GM12874 (cell line): ENCODE measurements around the gene ADCY9.

Experiments used
- TF ChIP-seq, protein P1 (sequence below): IDR thresholded peaks from 2 replicates; pipeline ENCODE4 v1.5.1; 2011; ENCODE audit warnings: low read depth, mild to moderate bottlenecking, control low read depth, low read length, moderate library complexity; ENCODE audit not compliant: insufficient read depth

ADCY9 gene

DNA sequence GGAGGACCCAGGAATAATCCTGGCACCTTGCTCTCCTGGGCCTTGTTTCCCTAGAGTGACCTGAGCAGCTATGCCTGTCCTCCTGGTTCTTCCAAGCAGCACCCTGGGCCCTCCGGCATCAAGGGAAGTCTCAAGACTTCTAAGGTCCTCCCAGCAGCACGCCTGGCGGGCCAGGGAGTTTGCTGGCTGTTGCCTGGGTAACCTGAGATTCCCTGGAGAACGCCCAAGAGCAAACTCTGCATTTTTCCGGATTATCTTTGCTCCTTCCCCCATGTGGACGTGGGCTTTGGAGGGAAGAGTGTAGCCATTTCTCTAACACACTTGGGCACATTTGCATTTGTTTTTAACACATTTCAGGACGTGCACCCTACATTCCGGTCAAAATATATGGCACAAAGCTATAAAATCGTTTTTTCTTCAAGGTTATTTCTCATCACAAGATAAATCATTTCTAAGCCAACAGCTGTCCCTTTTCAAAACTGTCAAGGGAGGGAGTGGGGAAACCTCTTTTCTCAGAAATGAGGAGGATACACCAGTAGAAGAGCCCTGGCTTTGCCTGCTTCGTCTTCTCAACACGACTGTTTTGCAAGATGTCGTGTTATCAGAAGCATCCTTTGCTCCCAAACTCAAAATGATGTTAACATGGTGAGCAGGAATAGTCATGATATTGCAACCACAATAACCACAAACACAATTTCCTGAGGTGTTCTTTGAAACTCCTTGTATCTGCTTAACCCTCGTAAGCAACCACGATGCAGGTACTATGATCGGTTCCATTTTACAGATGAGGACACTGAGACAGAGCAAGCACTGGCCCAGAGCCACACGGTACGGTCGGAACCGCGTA lies 116.5 kb downstream of the ADCY9 start:
- TF ChIP-seq, protein P1, sequence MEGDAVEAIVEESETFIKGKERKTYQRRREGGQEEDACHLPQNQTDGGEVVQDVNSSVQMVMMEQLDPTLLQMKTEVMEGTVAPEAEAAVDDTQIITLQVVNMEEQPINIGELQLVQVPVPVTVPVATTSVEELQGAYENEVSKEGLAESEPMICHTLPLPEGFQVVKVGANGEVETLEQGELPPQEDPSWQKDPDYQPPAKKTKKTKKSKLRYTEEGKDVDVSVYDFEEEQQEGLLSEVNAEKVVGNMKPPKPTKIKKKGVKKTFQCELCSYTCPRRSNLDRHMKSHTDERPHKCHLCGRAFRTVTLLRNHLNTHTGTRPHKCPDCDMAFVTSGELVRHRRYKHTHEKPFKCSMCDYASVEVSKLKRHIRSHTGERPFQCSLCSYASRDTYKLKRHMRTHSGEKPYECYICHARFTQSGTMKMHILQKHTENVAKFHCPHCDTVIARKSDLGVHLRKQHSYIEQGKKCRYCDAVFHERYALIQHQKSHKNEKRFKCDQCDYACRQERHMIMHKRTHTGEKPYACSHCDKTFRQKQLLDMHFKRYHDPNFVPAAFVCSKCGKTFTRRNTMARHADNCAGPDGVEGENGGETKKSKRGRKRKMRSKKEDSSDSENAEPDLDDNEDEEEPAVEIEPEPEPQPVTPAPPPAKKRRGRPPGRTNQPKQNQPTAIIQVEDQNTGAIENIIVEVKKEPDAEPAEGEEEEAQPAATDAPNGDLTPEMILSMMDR, result no peak

DNA sequence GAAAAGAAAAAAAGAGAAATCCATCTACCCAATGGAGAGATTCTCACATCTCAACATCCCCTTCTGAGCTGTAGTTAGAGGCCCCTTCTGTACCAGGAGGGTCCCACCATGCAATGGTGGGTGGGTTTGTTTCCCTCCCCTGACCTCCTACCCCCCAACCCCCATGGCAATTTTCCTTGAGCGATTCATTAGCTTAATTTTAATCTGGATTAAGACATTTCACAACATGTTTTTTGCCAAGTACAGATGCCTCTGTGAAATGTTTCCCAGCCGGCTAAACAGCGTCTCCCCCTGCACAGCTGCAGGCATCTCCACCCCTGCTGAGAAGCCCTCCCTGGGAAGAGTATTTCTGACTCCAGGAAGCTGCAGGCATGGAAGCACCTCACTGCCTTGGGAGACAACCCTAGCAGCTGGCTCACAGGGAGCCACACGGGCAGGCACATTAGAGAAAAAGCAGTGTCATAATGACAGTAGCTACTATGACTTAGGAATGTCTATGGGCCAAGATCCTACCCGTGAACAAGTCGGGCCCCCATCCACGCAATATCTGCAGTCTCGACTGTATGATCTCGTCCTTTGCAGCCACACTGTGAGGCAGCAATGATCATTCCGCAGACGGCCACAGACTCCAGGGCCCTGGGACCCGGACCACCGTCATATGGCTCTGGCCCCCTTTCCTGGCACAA lies 117.3 kb downstream of the ADCY9 start:
- TF ChIP-seq, protein P1, result no peak

DNA sequence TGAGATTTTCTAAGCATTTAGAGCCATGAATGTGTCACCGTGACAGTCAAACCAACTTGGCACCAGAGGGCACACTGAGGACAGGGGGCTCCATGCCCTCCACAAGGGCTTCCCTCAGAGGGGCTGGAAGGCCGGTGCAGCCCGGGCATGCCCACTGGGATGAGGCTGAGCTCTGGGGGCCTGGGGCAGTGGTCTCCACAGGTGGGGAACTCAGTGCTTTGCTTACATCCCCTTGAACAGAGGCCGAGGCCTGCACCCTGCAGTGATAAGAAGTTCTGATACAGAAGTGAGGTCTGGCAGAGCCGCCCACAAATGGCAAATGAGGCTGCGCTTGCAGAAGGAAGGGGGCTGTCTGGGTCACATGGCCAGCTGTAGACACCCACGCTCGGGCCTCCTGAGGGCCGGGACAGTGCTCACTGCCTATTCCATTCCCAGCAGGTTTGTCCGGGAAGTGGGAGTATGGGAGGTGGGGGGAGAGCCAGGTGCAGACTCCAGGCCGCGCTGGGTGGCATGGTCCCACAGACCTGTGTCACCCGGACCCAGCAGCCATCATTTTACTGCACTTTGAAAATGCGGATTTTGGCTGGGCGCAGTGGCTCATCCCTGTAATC lies 118.9 kb downstream of the ADCY9 start:
- TF ChIP-seq, protein P1, result no peak

- TF ChIP-seq, protein P1, result no peak
Observed at GRCh38 chr16:3995001-3995400, 121.2 kb downstream of the ADCY9 start.

DNA sequence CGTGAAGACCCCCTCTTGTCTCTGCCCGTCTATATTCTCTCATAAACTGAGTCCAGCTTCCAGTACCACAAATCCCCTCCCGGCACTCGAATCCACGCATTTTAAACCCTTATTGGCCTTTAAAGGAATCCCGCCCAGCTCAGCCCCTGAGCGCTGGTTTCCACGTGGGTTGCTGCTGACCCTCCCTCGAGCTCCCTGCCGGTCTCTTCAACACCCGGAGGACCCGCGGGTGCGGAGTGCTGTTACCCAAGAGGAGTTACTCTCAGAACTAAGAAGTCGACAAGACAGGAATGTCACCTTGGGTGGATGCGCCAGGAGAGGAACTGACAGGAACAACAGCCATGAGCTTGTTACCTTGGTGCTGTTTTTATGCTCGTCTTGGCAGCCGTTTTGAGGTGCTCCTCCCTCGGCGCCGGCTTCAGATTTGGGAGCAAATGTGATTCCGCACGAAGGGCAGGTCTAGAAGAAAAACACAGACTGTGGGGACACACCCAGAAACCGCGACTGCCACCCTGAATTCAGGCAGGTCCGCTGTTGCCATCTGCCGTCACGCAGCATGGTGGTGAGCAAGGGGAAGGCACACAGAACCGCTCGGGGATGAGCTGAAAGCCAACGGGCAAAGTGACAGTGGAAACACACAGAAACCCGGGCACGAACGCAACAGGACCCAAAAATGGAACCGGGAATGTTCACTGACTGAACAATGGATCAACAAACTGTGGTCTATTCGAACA lies 123.0 kb downstream of the ADCY9 start:
- TF ChIP-seq, protein P1, result no peak

DNA sequence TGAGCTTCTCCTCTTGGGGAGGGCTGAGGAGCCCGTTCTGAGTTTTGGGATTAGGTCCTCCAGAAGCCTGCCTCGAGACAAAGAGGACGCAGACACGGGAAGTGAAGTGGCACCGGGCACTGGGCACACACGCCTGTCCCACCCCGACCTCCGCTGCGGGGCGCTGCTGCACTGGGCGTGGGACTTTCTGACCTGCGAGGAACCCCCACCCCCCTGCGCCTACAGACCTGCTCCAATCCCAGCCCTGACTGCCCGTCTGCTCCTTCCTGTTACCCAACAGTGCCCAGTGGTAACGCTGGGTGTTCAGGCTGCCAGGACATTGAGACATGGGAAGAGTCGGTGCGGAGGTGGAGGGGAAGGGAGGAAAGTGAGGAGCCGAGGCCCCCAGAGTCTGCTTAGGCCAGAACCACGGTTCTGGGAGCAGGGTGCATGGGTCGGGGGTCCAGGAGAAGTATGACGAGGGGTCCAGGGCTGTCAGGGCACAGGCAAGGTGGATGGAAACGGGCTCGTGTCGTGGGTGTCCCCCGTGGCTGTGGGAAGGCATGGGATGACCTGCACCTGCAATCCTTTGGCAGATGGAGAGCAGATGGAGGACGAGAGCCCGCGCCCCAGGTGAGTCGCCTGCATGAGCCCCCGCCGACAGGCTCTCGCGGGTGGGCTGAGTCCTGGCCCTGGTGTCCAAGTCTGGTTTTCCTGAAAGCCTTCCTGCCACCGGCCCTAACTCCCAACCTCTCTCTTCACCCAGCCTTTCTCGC lies 123.8 kb downstream of the ADCY9 start:
- TF ChIP-seq, protein P1, result no peak
